A549 (cell line): ENCODE measurements around the gene HS3ST5. TPM values are rescaled to one million over a fixed set of nuclear protein-coding genes. Genes with fewer than 3 reads are reported as not detected.

Source experiments
- ATAC-seq, 2 experiments: fragments of 200-7000 bp in 1 of 2; fragments of >200 bp in 1 of 2; cut with Nextera tagmentation in 1 of 2; cut with Tn5 transposase in 1 of 2; 3 replicates each; pipeline versions ENCODE4 v1.8.0 to v1.9.1; 2018 to 2020; ENCODE audit warnings: mild to moderate bottlenecking in 1 of 2, moderate library complexity in 1 of 2
- CTCF ChIA-PET: fragments of 300-600 bp; sonication (Branson Sonifier 250); formaldehyde crosslinking; extraction: SDS; loops from one replicate; lab custom pipeline; 2021; ENCODE audit warnings: antibody characterized with exemption, inconsistent platforms; lab: Yijun Ruan, JAX
- POLR2A ChIA-PET: fragments of 350-600 bp; formaldehyde crosslinking; extraction: SDS; loops from one replicate; lab custom pipeline; 2021; ENCODE audit warnings: antibody characterized with exemption, inconsistent platforms; lab: Yijun Ruan, JAX
- DNase-seq, 2 experiments: peaks; one replicate each; pipeline versions ENCODE4 v3.0.0 to v3.0.0-alpha.2; 2011 to 2016; ENCODE audit warnings: low read depth in 1 of 2, low spot score in 1 of 2
- FAIRE-seq: peaks from 2 replicates; lab custom pipeline; 2011; peaks lifted over from hg19 to GRCh38; lab: Jason Lieb, UNC
- H3K27ac ChIP-seq, 2 experiments: fragments of >200 bp; sonication (Bioruptor Twin); formaldehyde crosslinking; 3 replicates each; pipeline ENCODE4 v1.5.1; 2016 to 2017
- H3K4me1 ChIP-seq: fragments of >200 bp; sonication (Bioruptor Twin); formaldehyde crosslinking; 3 replicates; pipeline ENCODE4 v1.6.1; 2016
- H3K4me2 ChIP-seq: fragments of >200 bp; sonication (Bioruptor Twin); formaldehyde crosslinking; 3 replicates; pipeline ENCODE4 v1.6.1; 2016
- H3K4me3 ChIP-seq: fragments of >200 bp; sonication (Bioruptor Twin); formaldehyde crosslinking; 3 replicates; pipeline ENCODE4 v1.5.1; 2016
- H3K9me3 ChIP-seq: fragments of >200 bp; sonication (Bioruptor Twin); formaldehyde crosslinking; 3 replicates; pipeline ENCODE4 v1.6.1; 2016
- ATOH8 ChIP-seq: fragments of 250-450 bp; sonication (Bioruptor Pico); IDR thresholded peaks from 2 replicates; pipeline ENCODE4 v1.5.0; 2020; ENCODE audit warnings: low read depth, mild to moderate bottlenecking, moderate library complexity
- BHLHE40 ChIP-seq: IDR thresholded peaks from 2 replicates; pipeline ENCODE4 v1.6.1; 2012; ENCODE audit warnings: low read depth, low read length, inconsistent platforms
- EHF ChIP-seq: fragments of 250-450 bp; sonication (Bioruptor Pico); IDR thresholded peaks from 2 replicates; pipeline ENCODE4 v1.5.0; 2020; ENCODE audit warnings: mild to moderate bottlenecking
- ELK1 ChIP-seq: fragments of 150-350 bp; IDR thresholded peaks from 2 replicates; pipeline ENCODE4 v1.6.1; 2014; ENCODE audit warnings: low read depth, mild to moderate bottlenecking, low read length
- EP300 ChIP-seq, 2 experiments: fragments of >200 bp; sonication (Bioruptor Twin); formaldehyde crosslinking; IDR thresholded peaks; 2 replicates in 1 of 2; 3 replicates in 1 of 2; pipeline ENCODE4 v1.6.1; 2016 to 2017
- ESRRA ChIP-seq: fragments of 150-350 bp; IDR thresholded peaks from 2 replicates; pipeline ENCODE4 v1.6.1; 2014; ENCODE audit warnings: mild to moderate bottlenecking, low read length, borderline replicate concordance
- FOXS1 ChIP-seq: fragments of 250-450 bp; sonication (Bioruptor Pico); IDR thresholded peaks from 2 replicates; pipeline ENCODE4 v1.5.0; 2020; ENCODE audit warnings: mild to moderate bottlenecking, moderate library complexity
- HOXB5 ChIP-seq: fragments of 250-450 bp; sonication (Bioruptor Pico); IDR thresholded peaks from 2 replicates; pipeline ENCODE4 v1.5.0; 2020; ENCODE audit warnings: mild to moderate bottlenecking, moderate library complexity
- JUN ChIP-seq, 2 experiments: fragments of >200 bp; sonication (Bioruptor Twin); formaldehyde crosslinking; IDR thresholded peaks; 2 replicates in 1 of 2; 3 replicates in 1 of 2; pipeline ENCODE4 v1.6.1; 2016 to 2017
- KDM1A ChIP-seq: fragments of 200-600 bp; sonication (generic); IDR thresholded peaks from 2 replicates; pipeline ENCODE4 v1.6.1; 2016; ENCODE audit warnings: low read depth, mild to moderate bottlenecking
- KDM5A ChIP-seq: fragments of 200-600 bp; sonication (generic); IDR thresholded peaks from 2 replicates; pipeline ENCODE4 v1.6.1; 2016; ENCODE audit warnings: antibody characterized with exemption, mild to moderate bottlenecking
- MYC ChIP-seq: IDR thresholded peaks from 2 replicates; pipeline ENCODE4 v1.6.1; 2012; ENCODE audit warnings: mild to moderate bottlenecking, inconsistent platforms, low read length, improper control_type of control experiment, borderline replicate concordance
- NFE2L2 ChIP-seq: fragments of 150-350 bp; conservative IDR thresholded peaks from 2 replicates; pipeline ENCODE4 v1.6.1; 2014; ENCODE audit warnings: low read length
- NPAS2 ChIP-seq: fragments of 250-450 bp; sonication (Bioruptor Pico); IDR thresholded peaks from 2 replicates; pipeline ENCODE4 v1.8.0; 2022; ENCODE audit warnings: mild to moderate bottlenecking, moderate library complexity, borderline replicate concordance
- PBX3 ChIP-seq: IDR thresholded peaks from 2 replicates; pipeline ENCODE4 v1.6.1; 2012
- PHF8 ChIP-seq: fragments of 200-600 bp; sonication (generic); IDR thresholded peaks from 2 replicates; pipeline ENCODE4 v1.6.1; 2016; ENCODE audit warnings: low read depth, mild to moderate bottlenecking, antibody characterized with exemption, moderate library complexity, borderline replicate concordance
- POLR2A ChIP-seq: IDR thresholded peaks from 2 replicates; pipeline ENCODE4 v1.6.1; 2012; ENCODE audit warnings: mild to moderate bottlenecking, low read length
- POLR2AphosphoS2 ChIP-seq: conservative IDR thresholded peaks from 2 replicates; pipeline ENCODE4 v1.6.1; 2012; ENCODE audit warnings: low read length, improper control_type of control experiment, inconsistent platforms
- RCOR1 ChIP-seq: fragments of 150-350 bp; IDR thresholded peaks from 2 replicates; pipeline ENCODE4 v1.6.1; 2014; ENCODE audit warnings: antibody characterized with exemption, low read length, low read depth
- SMC3 ChIP-seq: fragments of >200 bp; sonication (Bioruptor Twin); formaldehyde crosslinking; IDR thresholded peaks from 3 replicates; pipeline ENCODE4 v1.6.1; 2018; ENCODE audit warnings: inconsistent platforms
- TP53 ChIP-seq: fragments of 250-450 bp; sonication (Bioruptor Pico); IDR thresholded peaks from 2 replicates; pipeline ENCODE4 v1.5.0; 2021; ENCODE audit warnings: mild to moderate bottlenecking, moderate library complexity
- ZNF302 ChIP-seq: fragments of 250-450 bp; sonication (Bioruptor Pico); IDR thresholded peaks from 2 replicates; pipeline ENCODE4 v1.9.0; 2021; ENCODE audit warnings: inconsistent platforms, mild to moderate bottlenecking, moderate library complexity
- WGBS: methylation state at CpG from one replicate; pipeline ENCODE4 v1.1.6; 2017; ENCODE audit errors: missing lambda C conversion rate; 5-methylcytosine and 5-hydroxymethylcytosine counted together
- polyA plus RNA-seq, 4 experiments: library from polyadenylated mRNA; depleted of rRNA in 3 of 4; stranded (reverse); fragments of >200 nt; fragmentation: RNase III in 1 of 4; extraction: RNeasy Plus Mini Kit Qiagen cat#74134 plus additional on column Dnase treatment in 1 of 4; gene quantifications; 2 replicates in 3 of 4; 3 replicates in 1 of 4; pipeline ENCODE4 v1.2.3, GENCODE V29; 2011 to 2017

The HS3ST5 gene
- polyA plus RNA-seq, 2 of the 4 experiments (the other 2 are of a cell fraction): not detected

- CTCF ChIA-PET: no interaction called here
- Histone ChIP-seq H3K27ac (no peak overlapping the region), H3K4me1 (no peaks in the 10 kb centered on the region), H3K9me3 (no peaks in the 10 kb centered on the region), H3K4me3 (no peak overlapping the region), H3K4me2 (no peak overlapping the region)
- WGBS: 15% methylated on average over 4 of the region's 4 CpGs
- no peak for DNase-seq
- TF ChIP-seq SMC3: no peak
- TF ChIP-seq HOXB5 (CRISPR knock-in tag): no peak
- no peak for TF ChIP-seq POLR2A
- TF ChIP-seq ATOH8: no peak
- TF ChIP-seq ELK1: no peak
- no peak for TF ChIP-seq POLR2AphosphoS2
- TF ChIP-seq JUN (IDR thresholded peaks at IDR 0.05): no peak
- no peak for TF ChIP-seq MYC
- TF ChIP-seq NPAS2 (CRISPR knock-in tag): no peak
- TF ChIP-seq KDM5A: no peak
- TF ChIP-seq EHF (CRISPR knock-in tag): no peak
- TF ChIP-seq, all 56 proteins: peak for 0
- POLR2A ChIA-PET: no interaction called here
- ATAC-seq: no peak
- no peak for FAIRE-seq
Measured at GRCh38 chr6:114154812-114155211, 188.0 kb downstream of the HS3ST5 start.

GRCh38 chr6:114153448-114153847 lies 189.4 kb downstream of the HS3ST5 start:
- Histone ChIP-seq H3K9me3 (no peaks in the 10 kb centered on the region), H3K4me3 (no peak overlapping the region), H3K27ac (no peak overlapping the region), H3K4me2 (no peak overlapping the region), H3K4me1 (no peaks in the 10 kb centered on the region)
- 8% methylated on average over 3 of the region's 3 CpGs for WGBS
- POLR2A ChIA-PET: no interaction called here
- DNase-seq: no peak
- CTCF ChIA-PET: no interaction called here
- no peak for TF ChIP-seq KDM1A
- TF ChIP-seq ESRRA: no peak
- TF ChIP-seq ZNF302 (CRISPR knock-in tag): no peak
- no peak for TF ChIP-seq BHLHE40
- TF ChIP-seq EP300 (IDR thresholded peaks at IDR 0.05): no peak
- no peak for TF ChIP-seq PHF8
- no peak for TF ChIP-seq PBX3
- no peak for TF ChIP-seq ATOH8
- TF ChIP-seq TP53 (CRISPR knock-in tag): no peak
- TF ChIP-seq NFE2L2: no peak
- no peak for TF ChIP-seq RCOR1
- no peak for TF ChIP-seq FOXS1 (CRISPR knock-in tag)
- no peak for TF ChIP-seq POLR2A
- TF ChIP-seq SMC3: no peak
- no peak for TF ChIP-seq JUN (IDR thresholded peaks at IDR 0.05)
- no peak for TF ChIP-seq ELK1
- no peak for FAIRE-seq
- no peak for ATAC-seq
